A549 (cell line): ENCODE measurements around the gene SNX27.

Source experiments
- POLR2A ChIP-seq: IDR thresholded peaks from 2 replicates; pipeline ENCODE4 v1.6.1; 2012; ENCODE audit warnings: mild to moderate bottlenecking, low read length
- RAD21 ChIP-seq, 2 experiments: fragments of >200 bp in 1 of 2; sonication (Bioruptor Twin) in 1 of 2; formaldehyde crosslinking in 1 of 2; IDR thresholded peaks in 1 of 2; conservative IDR thresholded peaks in 1 of 2; 2 replicates in 1 of 2; 3 replicates in 1 of 2; pipeline ENCODE4 v1.6.1; 2012 to 2018; ENCODE audit warnings: inconsistent platforms in 1 of 2
- TF ChIP-seq, protein P1 (sequence below): fragments of >200 bp; sonication (Bioruptor Twin); formaldehyde crosslinking; IDR thresholded peaks from 3 replicates; pipeline ENCODE4 v1.5.1; 2016

- TF ChIP-seq POLR2A (no peak), RAD21 (conservative IDR thresholded peaks at IDR 0.05 in 1 of 2, IDR thresholded peaks at IDR 0.05 in 1 of 2) (no peak)
- TF ChIP-seq, protein P1, sequence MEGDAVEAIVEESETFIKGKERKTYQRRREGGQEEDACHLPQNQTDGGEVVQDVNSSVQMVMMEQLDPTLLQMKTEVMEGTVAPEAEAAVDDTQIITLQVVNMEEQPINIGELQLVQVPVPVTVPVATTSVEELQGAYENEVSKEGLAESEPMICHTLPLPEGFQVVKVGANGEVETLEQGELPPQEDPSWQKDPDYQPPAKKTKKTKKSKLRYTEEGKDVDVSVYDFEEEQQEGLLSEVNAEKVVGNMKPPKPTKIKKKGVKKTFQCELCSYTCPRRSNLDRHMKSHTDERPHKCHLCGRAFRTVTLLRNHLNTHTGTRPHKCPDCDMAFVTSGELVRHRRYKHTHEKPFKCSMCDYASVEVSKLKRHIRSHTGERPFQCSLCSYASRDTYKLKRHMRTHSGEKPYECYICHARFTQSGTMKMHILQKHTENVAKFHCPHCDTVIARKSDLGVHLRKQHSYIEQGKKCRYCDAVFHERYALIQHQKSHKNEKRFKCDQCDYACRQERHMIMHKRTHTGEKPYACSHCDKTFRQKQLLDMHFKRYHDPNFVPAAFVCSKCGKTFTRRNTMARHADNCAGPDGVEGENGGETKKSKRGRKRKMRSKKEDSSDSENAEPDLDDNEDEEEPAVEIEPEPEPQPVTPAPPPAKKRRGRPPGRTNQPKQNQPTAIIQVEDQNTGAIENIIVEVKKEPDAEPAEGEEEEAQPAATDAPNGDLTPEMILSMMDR: no peak
Observed at GRCh38 chr1:151723726-151724370, 112.0 kb downstream of the SNX27 start.
